Measurements from ENCODE around the gene FLRT1.

Gene FLRT1

DNA sequence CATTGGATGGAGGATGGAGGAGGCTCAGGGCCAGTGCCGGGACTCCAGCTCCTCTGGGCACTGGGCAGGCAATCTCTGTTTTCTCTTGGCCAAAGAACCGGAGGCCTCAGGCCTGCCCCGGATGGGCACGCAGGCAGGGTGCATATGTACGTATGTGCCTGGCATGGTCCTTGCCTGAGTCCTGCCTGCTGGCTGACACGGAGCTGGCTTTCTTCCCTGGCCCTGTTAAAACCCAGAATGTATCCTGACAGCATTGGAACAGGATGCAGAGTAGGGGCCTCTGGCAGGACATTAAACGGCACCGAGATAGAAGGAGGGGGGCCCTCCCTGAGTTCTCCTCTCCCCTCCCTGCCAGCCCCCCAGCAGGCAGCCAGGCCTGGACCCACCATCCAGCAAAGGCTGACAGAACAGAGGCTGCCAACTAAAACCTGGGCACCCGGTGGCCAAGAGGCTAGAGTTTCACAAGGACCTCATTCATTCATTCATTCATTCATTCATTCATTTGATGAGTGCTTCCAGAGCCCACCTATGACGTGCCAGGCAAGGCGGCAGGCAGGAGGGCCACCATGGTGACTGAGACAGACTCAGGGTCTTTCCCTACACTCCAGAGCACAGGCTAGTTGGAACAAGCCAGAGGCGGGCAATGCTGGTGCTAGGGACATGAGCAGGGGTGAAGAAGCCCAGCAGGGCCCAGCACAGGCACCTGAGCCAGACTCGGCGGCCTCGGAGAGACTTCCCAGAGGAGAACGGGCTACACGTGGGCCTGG lies 28.8 kb downstream of the FLRT1 start:
- Histone ChIP-seq H3K4me3 (ENCODE audit: low read depth, low read length) (no peak overlapping the region), H4K12ac (ENCODE audit: low read depth, low read length) (no peak overlapping the region), H3K4ac (ENCODE audit: low read depth, low read length) (no peak overlapping the region), H3K4me2 (ENCODE audit: low read length) (no peak overlapping the region), H3K23ac (ENCODE audit: low read length) (no peak overlapping the region), H3K27ac (ENCODE audit: low read depth, low read length) (no peak overlapping the region), H3K9me3 (ENCODE audit: insufficient read depth, low read depth, low read length) (no peaks in the 10 kb centered on the region), H2BK5ac (ENCODE audit: low read depth, low read length, poor library complexity) (no peak overlapping the region), H2AFZ (ENCODE audit: insufficient read depth, low read length, poor library complexity) (no peak overlapping the region), H2AK5ac (ENCODE audit: low read length) (no peak overlapping the region), H4K91ac (ENCODE audit: low read depth, low read length) (no peak overlapping the region), H3K18ac (ENCODE audit: low read length) (no peak overlapping the region), H3K4me1 (ENCODE audit: control insufficient read depth in 1 of 2, insufficient read depth in 2 of 2, low read length in 2 of 2) (peaks cover 0 to 4% of the 10 kb centered on the region in 2 experiments), H3K14ac (ENCODE audit: low read length) (no peak overlapping the region), H2BK12ac (ENCODE audit: low read length) (no peak overlapping the region), H3K36me3 (ENCODE audit: control insufficient read depth in 1 of 2, insufficient read depth in 2 of 2, low read length in 2 of 2) (no peaks in the 10 kb centered on the region), H3K27me3 (ENCODE audit: insufficient read depth, low read length) (peaks cover 17% of the 10 kb centered on the region), H3K79me2 (ENCODE audit: control insufficient read depth, insufficient read depth, low read length, poor library complexity) (no peaks in the 10 kb centered on the region), H3K79me1 (ENCODE audit: low read length) (no peaks in the 10 kb centered on the region), H3K9ac (ENCODE audit: low read length) (no peak overlapping the region), H2BK120ac (ENCODE audit: insufficient read depth, low read length, poor library complexity) (no peak overlapping the region), H4K8ac (ENCODE audit: low read depth, low read length) (no peak overlapping the region)
- no peak for DNase-seq
- no CpG with 5 or more reads among the region's 17 CpGs for WGBS (ENCODE audit: extremely low coverage, insufficient coverage, insufficient read length)

DNA sequence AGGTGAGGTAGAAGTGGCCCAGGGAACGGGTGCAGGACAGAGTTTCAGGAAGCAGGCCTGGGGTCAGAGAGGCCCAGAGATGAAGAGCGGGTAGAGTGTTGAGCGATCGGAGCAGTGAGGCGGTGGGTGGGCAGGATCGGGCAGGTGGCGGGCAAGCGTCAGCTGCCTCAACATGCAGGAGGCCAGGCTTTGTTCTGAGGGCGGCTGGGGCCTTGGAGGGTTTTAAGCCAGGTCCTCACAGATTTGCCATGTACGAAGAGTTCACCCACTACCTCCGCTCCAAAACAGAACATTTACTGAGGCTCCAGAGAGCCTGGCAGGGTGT lies 29.4 kb downstream of the FLRT1 start:
- Histone ChIP-seq H3K27ac (ENCODE audit: low read depth, low read length) (no peak overlapping the region), H3K9me3 (ENCODE audit: insufficient read depth, low read depth, low read length) (no peaks in the 10 kb centered on the region), H3K79me2 (ENCODE audit: control insufficient read depth, insufficient read depth, low read length, poor library complexity) (no peaks in the 10 kb centered on the region), H4K12ac (ENCODE audit: low read depth, low read length) (no peak overlapping the region), H4K91ac (ENCODE audit: low read depth, low read length) (no peak overlapping the region), H3K9ac (ENCODE audit: low read length) (no peak overlapping the region), H2BK120ac (ENCODE audit: insufficient read depth, low read length, poor library complexity) (no peak overlapping the region), H3K4me1 (ENCODE audit: control insufficient read depth in 1 of 2, insufficient read depth in 2 of 2, low read length in 2 of 2) (peaks cover 0 to 4% of the 10 kb centered on the region in 2 experiments), H3K14ac (ENCODE audit: low read length) (no peak overlapping the region), H2AFZ (ENCODE audit: insufficient read depth, low read length, poor library complexity) (no peak overlapping the region), H4K8ac (ENCODE audit: low read depth, low read length) (no peak overlapping the region), H2BK12ac (ENCODE audit: low read length) (no peak overlapping the region), H3K4ac (ENCODE audit: low read depth, low read length) (no peak overlapping the region), H3K18ac (ENCODE audit: low read length) (no peak overlapping the region), H3K4me2 (ENCODE audit: low read length) (no peak overlapping the region), H2BK5ac (ENCODE audit: low read depth, low read length, poor library complexity) (no peak overlapping the region), H3K79me1 (ENCODE audit: low read length) (no peaks in the 10 kb centered on the region), H3K27me3 (ENCODE audit: insufficient read depth, low read length) (peaks cover 16% of the 10 kb centered on the region), H3K23ac (ENCODE audit: low read length) (no peak overlapping the region), H2AK5ac (ENCODE audit: low read length) (no peak overlapping the region), H3K4me3 (ENCODE audit: low read depth, low read length) (no peak overlapping the region), H3K36me3 (ENCODE audit: control insufficient read depth in 1 of 2, insufficient read depth in 2 of 2, low read length in 2 of 2) (no peaks in the 10 kb centered on the region)
- no peak for DNase-seq
- no CpG with 5 or more reads among the region's 11 CpGs for WGBS (ENCODE audit: extremely low coverage, insufficient coverage, insufficient read length)

DNA sequence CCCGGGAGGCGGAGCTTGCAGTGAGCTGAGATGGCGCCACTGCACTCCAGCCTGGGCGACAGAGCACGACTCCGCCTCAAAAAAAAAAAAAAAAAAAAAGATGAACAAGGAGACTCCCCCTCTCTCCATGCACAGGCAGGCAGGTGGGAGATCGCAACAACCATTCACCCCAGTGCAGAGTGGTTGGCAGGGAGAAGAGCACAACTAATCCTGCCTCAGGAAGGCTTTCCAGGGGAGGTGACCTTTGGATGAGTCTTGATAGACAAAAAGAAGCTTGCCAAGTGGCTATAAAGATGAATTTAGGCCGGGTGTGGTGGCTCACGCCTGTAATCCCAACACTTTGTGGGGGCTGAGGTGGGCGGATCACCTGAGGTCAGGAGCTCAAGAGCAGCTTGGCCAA lies 30.0 kb downstream of the FLRT1 start:
- no peaks in the 10 kb centered on the region for H3K36me3 ChIP-seq (ENCODE audit: control insufficient read depth in 1 of 2, insufficient read depth in 2 of 2, low read length in 2 of 2)
- no peak overlapping the region for H4K12ac ChIP-seq (ENCODE audit: low read depth, low read length)
- no peak overlapping the region for H3K27ac ChIP-seq (ENCODE audit: low read depth, low read length)
- no peaks in the 10 kb centered on the region for H3K4me1 ChIP-seq (ENCODE audit: control insufficient read depth in 1 of 2, insufficient read depth in 2 of 2, low read length in 2 of 2)
- no peaks in the 10 kb centered on the region for H3K79me1 ChIP-seq (ENCODE audit: low read length)
- H2BK12ac ChIP-seq (ENCODE audit: low read length), result no peak overlapping the region
- no peak overlapping the region for H3K14ac ChIP-seq (ENCODE audit: low read length)
- H4K8ac ChIP-seq (ENCODE audit: low read depth, low read length), result no peak overlapping the region
- H2AK5ac ChIP-seq (ENCODE audit: low read length), result no peak overlapping the region
- no peaks in the 10 kb centered on the region for H3K9me3 ChIP-seq (ENCODE audit: insufficient read depth, low read depth, low read length)
- H3K4me2 ChIP-seq (ENCODE audit: low read length), result no peak overlapping the region
- no peak overlapping the region for H3K23ac ChIP-seq (ENCODE audit: low read length)
- H3K18ac ChIP-seq (ENCODE audit: low read length), result no peak overlapping the region
- no peak overlapping the region for H2AFZ ChIP-seq (ENCODE audit: insufficient read depth, low read length, poor library complexity)
- H2BK5ac ChIP-seq (ENCODE audit: low read depth, low read length, poor library complexity), result no peak overlapping the region
- DNase-seq, result no peak
- no peak overlapping the region for H4K91ac ChIP-seq (ENCODE audit: low read depth, low read length)
- no CpG with 5 or more reads among the region's 10 CpGs for WGBS (ENCODE audit: extremely low coverage, insufficient coverage, insufficient read length)
- H3K4ac ChIP-seq (ENCODE audit: low read depth, low read length), result no peak overlapping the region
- H3K4me3 ChIP-seq (ENCODE audit: low read depth, low read length), result no peak overlapping the region
- H3K79me2 ChIP-seq (ENCODE audit: control insufficient read depth, insufficient read depth, low read length, poor library complexity), result no peaks in the 10 kb centered on the region
- H3K9ac ChIP-seq (ENCODE audit: low read length), result no peak overlapping the region
- peaks cover 10% of the 10 kb centered on the region for H3K27me3 ChIP-seq (ENCODE audit: insufficient read depth, low read length)
- H2BK120ac ChIP-seq (ENCODE audit: insufficient read depth, low read length, poor library complexity), result no peak overlapping the region

DNA sequence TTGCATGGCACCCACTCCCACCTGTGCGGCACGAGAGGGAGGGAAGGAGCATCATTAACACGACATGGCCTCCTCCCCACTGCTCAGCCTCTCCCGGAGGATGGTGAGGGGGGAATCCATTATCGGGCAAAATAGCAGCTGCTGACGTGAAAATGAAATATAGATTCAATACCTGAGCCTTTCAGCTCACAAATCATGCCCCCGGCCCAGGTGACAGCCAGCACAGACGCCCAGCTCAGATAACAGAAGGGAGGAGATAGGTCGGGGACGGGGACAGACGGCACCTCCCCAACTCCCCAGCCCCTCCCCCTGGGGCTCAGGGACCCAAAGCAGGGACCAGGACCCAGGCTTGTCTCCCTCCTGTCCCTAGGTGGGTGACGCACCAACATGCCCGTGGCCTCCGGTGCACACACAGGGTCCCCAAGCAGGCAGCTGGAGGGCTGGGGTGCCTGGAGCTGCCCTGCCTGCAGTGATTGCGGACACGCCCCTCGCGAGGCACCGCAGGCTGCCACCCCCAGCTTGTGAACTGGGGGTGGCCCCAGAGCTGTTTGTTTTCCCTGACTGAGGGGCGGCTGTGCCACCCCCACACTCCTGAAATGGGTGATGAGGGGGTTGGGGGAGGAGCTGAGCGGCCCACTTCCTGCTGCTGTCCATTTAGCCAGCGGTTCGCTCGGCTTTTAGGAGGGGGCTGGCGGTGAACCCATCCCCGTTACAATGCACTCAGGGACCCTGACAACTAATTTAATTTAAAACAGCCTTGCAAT lies 31.7 kb downstream of the FLRT1 start:
- WGBS (ENCODE audit: extremely low coverage, insufficient coverage, insufficient read length), result no CpG with 5 or more reads among the region's 26 CpGs

More for the DNA sequence above, 31.7 kb downstream of the FLRT1 start:
- Histone ChIP-seq H3K4ac (ENCODE audit: low read depth, low read length) (no peak overlapping the region), H3K36me3 (ENCODE audit: control insufficient read depth in 1 of 2, insufficient read depth in 2 of 2, low read length in 2 of 2) (no peaks in the 10 kb centered on the region), H3K4me3 (ENCODE audit: low read depth, low read length) (no peak overlapping the region), H4K91ac (ENCODE audit: low read depth, low read length) (no peak overlapping the region), H3K27me3 (ENCODE audit: insufficient read depth, low read length) (no peaks in the 10 kb centered on the region), H2AFZ (ENCODE audit: insufficient read depth, low read length, poor library complexity) (no peak overlapping the region), H3K14ac (ENCODE audit: low read length) (no peak overlapping the region), H3K79me2 (ENCODE audit: control insufficient read depth, insufficient read depth, low read length, poor library complexity) (no peaks in the 10 kb centered on the region), H4K12ac (ENCODE audit: low read depth, low read length) (no peak overlapping the region), H3K79me1 (ENCODE audit: low read length) (no peaks in the 10 kb centered on the region), H2BK120ac (ENCODE audit: insufficient read depth, low read length, poor library complexity) (no peak overlapping the region), H4K8ac (ENCODE audit: low read depth, low read length) (no peak overlapping the region), H2BK12ac (ENCODE audit: low read length) (no peak overlapping the region), H3K18ac (ENCODE audit: low read length) (no peak overlapping the region), H3K9ac (ENCODE audit: low read length) (no peak overlapping the region), H3K27ac (ENCODE audit: low read depth, low read length) (no peak overlapping the region), H3K4me1 (ENCODE audit: control insufficient read depth in 1 of 2, insufficient read depth in 2 of 2, low read length in 2 of 2) (no peaks in the 10 kb centered on the region), H3K4me2 (ENCODE audit: low read length) (no peak overlapping the region), H2BK5ac (ENCODE audit: low read depth, low read length, poor library complexity) (no peak overlapping the region), H2AK5ac (ENCODE audit: low read length) (no peak overlapping the region), H3K9me3 (ENCODE audit: insufficient read depth, low read depth, low read length) (no peaks in the 10 kb centered on the region), H3K23ac (ENCODE audit: low read length) (no peak overlapping the region)
- no peak for DNase-seq
